NCI-H1417 treated with DMSO at 0.1 percent for 48 hours (cell line): ENCODE data around the gene LAMA5.

Experiments used
- DNase-seq: peaks from one replicate; lab custom pipeline; 2025; lab: John Stamatoyannopoulos, UW

LAMA5 gene

GRCh38 chr20:62360854-62361798 lies 6.0 kb downstream of the LAMA5 start:
- DNase-seq, result no peak

GRCh38 chr20:62359491-62360121 lies 7.5 kb downstream of the LAMA5 start:
- no peak for DNase-seq

- DNase-seq, result no peak
These were observed 8.0 kb downstream of the LAMA5 start for GRCh38 chr20:62359043-62359490.

- DNase-seq, result no peak
These were observed 8.7 kb downstream of the LAMA5 start for GRCh38 chr20:62358171-62359042.

GRCh38 chr20:62357681-62358080 lies 9.4 kb downstream of the LAMA5 start:
- DNase-seq, result no peak

GRCh38 chr20:62357187-62357667 lies 9.9 kb downstream of the LAMA5 start:
- no peak for DNase-seq

GRCh38 chr20:62356589-62357186 lies 10.4 kb downstream of the LAMA5 start:
- no peak for DNase-seq

GRCh38 chr20:62355878-62356588 lies 11.1 kb downstream of the LAMA5 start:
- no peak for DNase-seq

GRCh38 chr20:62355516-62355877 lies 11.6 kb downstream of the LAMA5 start:
- DNase-seq, result no peak

GRCh38 chr20:62354811-62355341 lies 12.2 kb downstream of the LAMA5 start:
- no peak for DNase-seq

- DNase-seq, result no peak
These were observed 12.9 kb downstream of the LAMA5 start for GRCh38 chr20:62354031-62354808.

- no peak for DNase-seq
These were observed 13.7 kb downstream of the LAMA5 start for GRCh38 chr20:62353289-62354030.

- no peak for DNase-seq
These were observed 14.5 kb downstream of the LAMA5 start for GRCh38 chr20:62352402-62353288.

- DNase-seq, result no peak
These were observed 15.4 kb downstream of the LAMA5 start for GRCh38 chr20:62351469-62352401.

- DNase-seq, result no peak
These were observed 16.3 kb downstream of the LAMA5 start for GRCh38 chr20:62350629-62351422.

GRCh38 chr20:62350098-62350628 lies 16.9 kb downstream of the LAMA5 start:
- no peak for DNase-seq
